ENCODE data around the gene HDC.

HDC gene

GRCh38 chr15:50265620-50266019 lies at the start of gene HDC:
Gene HDC, minus strand, starts transcription at chr15:50265726. Its CDS starts 103 bp downstream, at chr15:50265623.
- DNase-seq: no peak

GRCh38 chr15:50312636-50313035 lies 47.1 kb upstream of the HDC start:
- no peak for DNase-seq

- no peak for DNase-seq
These were observed 42.3 kb upstream of the HDC start for GRCh38 chr15:50307799-50308198.

GRCh38 chr15:50304836-50305235 lies 39.3 kb upstream of the HDC start:
- DNase-seq: no peak

- DNase-seq: no peak
These were observed 37.1 kb upstream of the HDC start for GRCh38 chr15:50302581-50302980.

GRCh38 chr15:50298340-50298739 lies 32.8 kb upstream of the HDC start:
- no peak for DNase-seq

- DNase-seq: no peak
These were observed 30.4 kb upstream of the HDC start for GRCh38 chr15:50295966-50296365.

GRCh38 chr15:50289749-50290148 lies 24.2 kb upstream of the HDC start:
- DNase-seq: no peak

GRCh38 chr15:50287324-50288116 lies 22.0 kb upstream of the HDC start:
- no peak for DNase-seq

- DNase-seq: no peak
These were observed 15.9 kb upstream of the HDC start for GRCh38 chr15:50281427-50281826.

- no peak for DNase-seq
These were observed 14.7 kb upstream of the HDC start for GRCh38 chr15:50280271-50280670.

GRCh38 chr15:50278496-50278895 lies 13.0 kb upstream of the HDC start:
- no peak for DNase-seq

GRCh38 chr15:50277370-50277769 lies 11.8 kb upstream of the HDC start:
- DNase-seq: no peak

- DNase-seq: no peak
These were observed 10.4 kb upstream of the HDC start for GRCh38 chr15:50275908-50276307.

- DNase-seq: no peak
These were observed 9.6 kb upstream of the HDC start for GRCh38 chr15:50275091-50275490.

GRCh38 chr15:50267577-50267976 lies 2.1 kb upstream of the HDC start:
- DNase-seq: no peak

- DNase-seq: peak; percentile 48 to 54
These were observed 3.0 kb downstream of the HDC start for GRCh38 chr15:50262533-50262932.

GRCh38 chr15:50261981-50262380 lies 3.5 kb downstream of the HDC start:
- DNase-seq: no peak

- no peak for DNase-seq
These were observed 4.5 kb downstream of the HDC start for GRCh38 chr15:50260969-50261496.

- DNase-seq: no peak
These were observed 6.2 kb downstream of the HDC start for GRCh38 chr15:50259276-50259675.

- DNase-seq: no peak
These were observed 7.6 kb downstream of the HDC start for GRCh38 chr15:50257924-50258323.

GRCh38 chr15:50257332-50257731 lies 8.2 kb downstream of the HDC start:
- DNase-seq: no peak

- DNase-seq: no peak
These were observed 9.1 kb downstream of the HDC start for GRCh38 chr15:50256188-50257041.

- no peak for DNase-seq
These were observed 13.0 kb downstream of the HDC start for GRCh38 chr15:50252556-50252955.
